Non-pigmented ciliary epithelial cell (primary cell): Measurements from ENCODE around the gene KCNQ1.

Source experiments
- DNase-seq: peaks from one replicate; pipeline ENCODE4 v3.0.0-alpha.2; 2010; ENCODE audit warnings: low read depth

The KCNQ1 gene

DNA sequence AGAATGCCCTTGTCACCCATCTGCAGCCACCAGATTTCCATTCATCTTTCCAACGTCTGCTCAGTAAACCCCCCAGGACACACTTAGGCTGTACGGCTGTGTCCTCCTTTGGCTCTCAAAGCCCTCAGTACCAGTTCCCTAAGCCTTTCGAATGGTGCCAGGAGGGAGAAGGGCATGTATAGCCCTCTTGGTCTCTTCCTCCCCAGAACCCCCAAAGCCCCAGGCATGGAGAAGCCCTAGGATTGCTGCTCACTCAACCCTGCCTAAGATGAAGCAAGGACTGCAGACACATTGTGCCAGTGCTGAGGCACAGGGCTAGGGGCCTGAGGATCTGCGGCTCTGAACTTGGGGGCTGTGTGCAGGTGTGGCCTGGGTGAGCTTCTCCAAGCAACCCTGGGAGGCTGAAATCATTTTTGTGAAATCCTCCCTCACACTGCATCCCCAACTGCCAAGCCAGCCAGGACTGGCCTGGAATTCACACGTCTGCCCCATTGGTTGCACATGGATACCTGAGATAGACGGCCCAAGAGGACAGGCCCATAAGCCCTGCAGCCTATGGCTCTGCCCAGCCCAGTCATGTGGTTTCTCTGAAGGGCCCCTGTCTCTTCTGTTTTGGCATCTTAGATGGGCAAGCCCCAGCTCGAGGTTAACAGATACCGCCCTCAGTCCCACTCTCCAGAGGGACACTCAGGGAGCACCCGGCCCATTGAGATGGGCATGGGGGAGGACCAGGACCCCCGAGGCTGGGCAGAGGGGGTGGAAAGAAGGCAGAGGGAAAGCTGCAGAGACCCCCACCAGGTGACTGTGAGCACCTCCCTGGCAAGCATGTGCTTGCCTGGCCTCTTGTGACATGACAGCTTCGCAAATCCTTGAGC is 221.0 kb downstream of the KCNQ1 start:
- DNase-seq, result no peak

DNA sequence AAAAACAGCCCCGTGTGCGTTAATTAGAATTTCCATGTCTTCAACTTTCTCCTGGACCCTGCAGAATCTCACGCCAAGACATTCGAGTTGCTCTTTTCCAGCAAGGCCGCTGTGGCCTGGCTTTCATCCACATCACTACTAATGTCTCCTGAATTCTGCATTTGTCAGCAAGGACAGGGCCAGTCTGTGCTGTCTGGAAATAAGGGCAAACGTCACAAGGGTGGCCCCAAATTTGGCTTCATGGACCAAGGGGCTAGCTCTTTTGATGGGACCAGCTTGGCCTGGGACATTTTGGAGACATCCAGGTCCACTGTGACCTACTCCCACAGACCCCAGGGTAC is 221.6 kb downstream of the KCNQ1 start:
- DNase-seq, result no peak

DNA sequence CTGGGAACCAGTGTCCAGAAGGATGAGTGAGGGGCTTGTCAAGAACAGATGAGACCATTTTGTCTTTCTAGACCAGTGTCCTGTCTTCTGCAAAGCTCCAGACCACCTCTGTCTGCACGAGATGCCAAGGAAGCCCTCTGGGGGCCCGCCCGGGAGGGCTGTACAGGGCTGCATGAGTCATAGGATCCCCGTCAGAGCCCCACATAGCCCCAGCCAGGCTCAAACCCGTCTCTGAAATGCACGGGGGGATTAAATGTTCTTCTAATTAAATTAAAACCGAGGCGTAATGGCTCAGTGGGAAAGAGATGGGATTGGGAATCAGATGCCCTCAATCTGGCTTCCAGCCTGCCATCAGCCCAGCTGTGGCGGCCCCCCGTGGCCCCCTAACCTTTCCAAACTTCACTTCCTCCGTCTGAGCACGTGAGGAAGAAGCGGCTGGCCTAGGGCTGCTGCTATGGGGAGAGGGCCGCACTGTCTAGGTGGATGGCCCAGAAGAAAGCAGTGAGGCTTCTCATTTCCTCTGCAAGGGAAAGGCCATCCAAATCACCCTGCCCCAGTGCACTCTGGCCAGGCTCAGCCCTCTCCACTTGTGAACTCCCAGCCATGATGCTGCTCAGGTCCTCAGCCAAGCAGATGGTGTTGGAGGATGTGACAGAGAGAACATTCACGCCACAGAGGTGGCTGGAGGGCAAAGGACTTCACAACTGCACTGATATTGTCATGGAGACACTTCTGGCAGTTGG is 222.2 kb downstream of the KCNQ1 start:
- no peak for DNase-seq

DNA sequence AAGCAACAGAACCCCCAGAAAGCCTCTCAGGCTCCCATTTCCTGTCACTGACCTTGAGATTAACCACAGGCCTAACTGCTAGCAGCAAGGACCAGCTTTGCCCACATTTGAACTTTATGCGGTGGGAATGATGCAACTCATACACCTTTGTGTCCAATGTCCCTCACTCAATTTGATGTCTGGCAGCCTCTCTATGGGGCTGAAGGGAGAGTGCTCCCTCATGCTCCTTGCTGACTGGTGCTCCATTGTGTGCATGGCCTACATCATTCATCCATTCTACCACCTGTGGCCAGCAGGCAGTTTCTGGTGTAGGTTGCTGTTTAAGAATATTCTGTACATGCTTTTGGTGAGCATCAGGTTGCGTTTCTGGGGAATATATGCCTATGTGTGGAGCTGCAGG is 223.1 kb downstream of the KCNQ1 start:
- no peak for DNase-seq

DNA sequence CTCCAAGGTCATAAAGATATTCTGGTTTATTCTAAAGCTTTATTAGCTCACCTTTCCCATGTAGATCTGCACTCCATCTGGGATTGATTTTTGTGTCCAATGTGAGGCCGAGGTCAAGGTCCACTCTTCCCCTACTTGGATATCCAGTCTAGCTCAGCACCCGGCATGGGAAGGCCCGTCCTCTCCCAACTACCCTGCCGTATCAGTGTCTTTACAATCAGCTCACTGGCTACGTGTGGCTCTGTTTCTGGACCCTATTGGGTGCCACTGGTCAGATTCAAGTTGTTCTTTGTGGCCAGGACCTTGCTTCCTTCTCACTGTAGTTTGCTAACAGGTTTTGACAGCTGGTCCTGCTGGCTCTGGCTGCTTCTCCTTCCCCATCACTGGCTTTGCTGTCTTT is 224.1 kb downstream of the KCNQ1 start:
- DNase-seq, result no peak

DNA sequence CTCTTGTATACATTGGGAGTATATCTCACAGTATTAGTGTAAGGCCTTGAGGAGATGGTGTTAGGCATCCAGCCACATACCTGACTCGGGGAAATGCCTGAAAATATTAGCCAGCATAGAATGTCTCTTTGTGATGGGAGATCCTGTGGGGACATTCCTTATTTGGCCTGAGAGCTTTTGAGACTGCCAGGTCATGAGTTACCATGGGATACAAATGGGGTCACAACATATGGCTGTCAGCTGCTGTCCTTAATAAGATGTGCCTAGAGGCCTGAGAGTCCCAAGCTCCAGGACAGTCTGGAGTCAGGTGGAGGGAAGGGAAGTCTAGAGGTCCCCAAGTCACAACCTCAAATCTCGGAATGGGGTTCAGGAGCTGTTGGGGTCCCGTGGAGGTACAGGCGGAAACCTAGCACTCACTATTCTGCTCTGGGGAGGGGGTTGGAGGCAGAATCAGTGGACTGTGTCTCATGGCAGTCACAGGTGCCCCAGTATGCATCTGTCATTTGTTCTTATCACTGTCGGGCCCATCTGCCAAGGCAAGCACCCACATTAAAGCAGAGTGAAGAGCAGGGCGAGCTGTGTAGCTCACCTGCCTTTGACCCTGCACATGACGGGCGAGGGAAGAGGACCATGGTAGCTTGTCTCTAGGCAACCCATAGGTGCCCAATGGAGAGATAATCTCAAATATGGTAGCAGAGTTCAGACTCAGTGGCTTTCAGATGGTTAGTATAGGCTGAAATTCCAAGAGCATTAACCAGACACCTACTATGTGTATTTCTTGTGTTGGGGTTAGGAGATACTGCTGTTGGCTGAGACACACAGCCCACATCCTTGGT is 225.0 kb downstream of the KCNQ1 start:
- no peak for DNase-seq

DNA sequence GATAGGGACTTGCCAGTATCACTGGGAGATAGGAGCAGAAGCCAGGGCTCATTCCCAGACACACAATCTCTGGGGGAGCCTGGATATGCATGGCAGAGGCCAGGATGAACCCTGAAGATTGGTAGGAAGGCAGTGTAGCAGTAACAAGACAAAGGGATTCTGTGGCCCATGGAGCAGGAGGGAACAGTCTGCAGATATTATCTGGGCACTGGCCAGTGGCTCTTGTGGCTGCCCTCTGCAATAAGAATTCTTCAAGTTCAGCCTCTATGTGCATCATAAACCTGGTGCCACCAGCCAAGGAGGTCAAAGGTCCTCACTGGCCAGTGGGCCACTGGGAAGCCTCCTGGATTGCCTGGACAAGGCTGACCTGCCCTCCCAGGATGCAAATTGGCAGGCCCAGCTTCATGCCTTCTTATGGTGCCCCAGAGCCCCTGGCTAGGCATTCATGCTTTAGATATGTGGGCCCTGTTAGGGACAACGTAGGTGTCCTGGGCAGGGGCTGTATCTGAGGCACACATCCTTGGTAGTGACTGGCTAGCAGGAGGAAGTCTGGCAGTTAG is 225.8 kb downstream of the KCNQ1 start:
- DNase-seq, result no peak

DNA sequence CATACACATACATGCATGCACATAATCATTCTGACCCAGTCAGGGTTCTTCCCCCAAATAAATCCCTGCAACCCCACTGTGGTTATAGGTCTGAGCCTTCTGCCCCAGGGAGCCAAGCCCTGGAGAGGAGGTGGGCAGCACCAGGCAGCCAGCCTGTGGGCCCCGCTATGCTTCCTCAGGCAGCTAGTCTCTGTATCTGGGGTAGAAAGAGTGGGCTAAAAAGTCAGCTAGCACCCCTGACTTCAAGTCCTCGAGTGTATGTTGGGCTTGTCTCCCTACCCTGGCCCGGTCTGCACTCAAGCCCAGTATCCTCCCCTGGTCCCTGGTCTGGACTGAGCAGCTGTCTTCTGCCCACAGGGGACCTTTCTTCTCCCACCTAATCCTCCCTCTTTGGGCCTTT is 226.9 kb downstream of the KCNQ1 start:
- no peak for DNase-seq

DNA sequence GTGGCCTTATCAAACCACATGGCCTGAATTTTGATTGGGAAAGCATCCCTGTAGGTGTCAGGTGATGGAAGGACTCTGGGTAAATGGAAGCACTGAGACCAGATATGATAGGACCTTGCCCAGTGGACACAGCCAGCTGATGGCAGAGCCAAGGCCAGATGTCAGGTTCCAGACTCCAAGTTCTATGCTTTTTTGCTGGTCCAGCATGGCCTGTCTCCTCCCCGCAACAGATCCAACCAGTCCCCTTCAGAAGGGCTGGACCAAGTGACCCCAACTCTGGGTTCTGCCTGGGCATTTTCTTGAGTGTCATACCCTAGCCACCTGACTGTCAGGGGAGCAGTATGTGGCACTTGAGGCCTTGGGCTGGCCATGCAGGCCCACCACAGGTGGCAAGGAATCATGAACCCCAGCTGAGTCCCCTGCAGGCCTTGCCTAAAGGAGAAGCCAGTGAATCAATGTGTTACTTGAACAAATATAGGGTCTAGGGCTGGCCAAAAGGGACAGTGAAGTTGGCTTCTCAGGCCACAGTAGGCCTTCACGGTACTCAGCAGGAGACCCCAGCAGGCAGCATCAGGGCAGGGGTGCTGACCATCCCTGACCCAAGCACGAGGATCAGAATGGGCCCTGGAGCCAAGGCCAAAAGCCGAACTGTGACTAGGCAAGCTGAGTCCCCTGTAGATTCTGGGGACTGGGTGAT is 227.9 kb downstream of the KCNQ1 start:
- no peak for DNase-seq

DNA sequence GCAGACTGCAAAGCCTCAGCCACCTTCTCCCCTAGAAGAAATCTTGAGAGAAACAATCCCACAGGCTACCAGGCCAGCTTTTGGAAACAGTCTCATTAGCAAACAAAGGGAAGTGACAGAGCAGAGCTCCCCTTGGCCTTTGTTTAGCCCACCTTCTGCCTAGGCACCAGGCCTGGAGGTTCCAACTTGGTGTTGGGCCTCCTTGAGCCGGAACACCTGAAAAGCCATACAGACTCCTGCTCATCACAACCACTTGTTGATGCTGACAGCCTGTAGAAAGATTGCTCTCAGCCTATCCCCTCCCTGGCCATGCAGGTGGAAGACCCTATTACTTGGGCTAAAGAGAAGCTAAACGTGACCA is 228.4 kb downstream of the KCNQ1 start:
- DNase-seq, result no peak

DNA sequence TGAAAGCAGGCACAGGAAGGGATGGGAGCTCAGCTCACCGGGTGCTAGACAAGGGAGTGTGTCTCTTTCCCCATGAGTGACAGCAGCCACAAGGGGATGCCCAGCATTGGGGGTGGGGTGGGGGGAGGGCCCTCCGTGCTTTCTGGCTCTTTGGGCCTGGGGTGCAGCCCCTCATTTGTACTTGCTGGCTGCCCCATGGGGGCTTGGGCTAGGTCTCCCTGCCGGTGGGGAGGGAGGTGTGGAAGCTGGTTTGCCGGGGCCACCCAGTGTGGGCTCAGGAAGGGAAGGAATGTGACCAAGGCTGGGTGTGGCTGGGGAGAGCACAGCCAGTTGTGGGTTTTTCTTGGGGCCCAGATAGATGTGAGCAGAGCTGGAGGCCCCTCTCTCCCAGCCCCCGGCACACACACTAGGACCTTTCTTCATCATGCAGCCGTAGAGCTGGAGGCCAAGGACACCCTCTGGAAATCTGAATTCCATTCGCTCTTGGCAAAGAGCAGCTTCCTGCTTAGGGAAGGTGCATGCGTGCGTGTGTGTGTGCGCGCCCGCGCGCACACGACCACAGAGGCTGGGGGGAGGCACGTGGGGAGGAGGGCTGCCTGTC is 229.2 kb downstream of the KCNQ1 start:
- no peak for DNase-seq

DNA sequence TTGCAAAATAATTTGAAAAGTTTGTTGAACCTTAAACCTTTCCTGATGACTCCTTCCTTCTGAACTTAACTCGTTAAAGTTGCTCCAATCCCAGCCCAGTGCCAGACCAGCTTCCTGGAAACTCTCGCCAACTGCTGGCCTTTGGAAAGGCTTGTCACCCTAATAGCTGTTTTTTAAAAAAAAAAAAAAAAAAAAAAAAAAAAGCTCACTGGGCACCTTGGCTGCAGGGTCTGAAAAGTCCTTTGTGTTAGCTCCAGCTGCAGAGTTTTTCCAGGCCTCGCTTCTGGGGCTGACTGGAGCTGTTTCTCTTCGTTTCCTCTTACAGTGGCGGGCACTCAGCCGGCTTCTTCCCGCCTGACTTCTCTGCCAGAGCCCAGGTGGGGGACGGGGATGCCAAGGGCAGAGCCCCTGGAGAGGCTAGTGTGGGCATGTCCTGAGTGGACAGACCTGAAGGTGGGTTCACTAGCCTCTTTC is 229.9 kb downstream of the KCNQ1 start:
- DNase-seq, result no peak

DNA sequence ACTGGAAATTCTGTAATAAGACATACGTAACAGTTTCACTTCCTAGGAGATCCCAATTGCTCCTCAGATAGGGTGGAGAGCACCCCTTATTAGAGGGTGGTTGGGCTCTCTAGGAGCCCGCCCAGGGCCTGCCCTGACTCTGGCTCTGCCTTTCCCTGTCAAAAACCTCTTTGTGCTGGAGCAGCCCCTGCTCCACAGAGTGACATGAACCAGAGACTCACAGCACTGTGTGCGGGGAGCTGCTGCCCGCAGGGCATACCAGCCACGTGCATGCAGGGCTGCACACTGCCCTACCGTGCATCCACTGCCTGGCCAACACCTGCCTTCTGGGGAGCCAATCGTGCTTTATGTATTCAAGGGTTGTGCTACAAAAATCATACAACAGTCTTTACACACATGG is 230.7 kb downstream of the KCNQ1 start:
- no peak for DNase-seq

DNA sequence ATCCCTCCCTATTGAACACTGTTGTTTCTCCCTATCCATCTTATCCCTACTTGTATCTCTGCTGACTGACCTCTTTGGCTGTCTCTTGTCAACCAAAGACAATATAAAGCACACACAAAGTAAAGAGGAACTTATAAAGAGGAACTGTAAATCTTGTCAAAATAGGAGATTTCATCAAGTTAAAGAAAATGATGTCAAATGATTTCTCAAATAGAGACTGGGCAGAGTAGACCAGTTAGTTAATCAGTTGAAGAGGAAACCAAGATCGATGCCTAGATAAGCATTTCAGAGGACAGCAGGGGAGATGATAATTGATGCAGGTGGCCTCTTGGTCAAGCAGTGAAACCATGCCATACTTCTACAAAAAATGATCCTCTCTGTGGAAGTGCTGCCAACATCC is 232.3 kb downstream of the KCNQ1 start:
- no peak for DNase-seq

DNA sequence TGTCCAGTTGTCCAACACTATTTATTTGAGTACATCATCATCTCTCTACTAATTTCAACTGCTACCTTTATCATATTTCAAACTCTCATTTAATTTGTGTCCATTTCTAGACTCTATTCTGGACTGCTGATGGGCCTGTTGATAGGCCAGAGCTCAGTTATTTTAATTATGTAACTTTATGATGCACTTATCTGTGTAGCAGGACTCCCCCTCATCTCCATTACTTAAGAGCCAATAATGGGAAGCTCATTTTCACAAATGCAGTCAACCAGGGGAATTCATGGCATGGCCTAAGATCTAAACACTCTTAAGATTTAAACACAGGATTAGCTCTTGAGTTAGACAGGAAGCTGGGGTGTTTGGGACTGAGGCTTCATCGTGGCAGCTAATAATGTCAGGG is 233.6 kb downstream of the KCNQ1 start:
- DNase-seq, result no peak

DNA sequence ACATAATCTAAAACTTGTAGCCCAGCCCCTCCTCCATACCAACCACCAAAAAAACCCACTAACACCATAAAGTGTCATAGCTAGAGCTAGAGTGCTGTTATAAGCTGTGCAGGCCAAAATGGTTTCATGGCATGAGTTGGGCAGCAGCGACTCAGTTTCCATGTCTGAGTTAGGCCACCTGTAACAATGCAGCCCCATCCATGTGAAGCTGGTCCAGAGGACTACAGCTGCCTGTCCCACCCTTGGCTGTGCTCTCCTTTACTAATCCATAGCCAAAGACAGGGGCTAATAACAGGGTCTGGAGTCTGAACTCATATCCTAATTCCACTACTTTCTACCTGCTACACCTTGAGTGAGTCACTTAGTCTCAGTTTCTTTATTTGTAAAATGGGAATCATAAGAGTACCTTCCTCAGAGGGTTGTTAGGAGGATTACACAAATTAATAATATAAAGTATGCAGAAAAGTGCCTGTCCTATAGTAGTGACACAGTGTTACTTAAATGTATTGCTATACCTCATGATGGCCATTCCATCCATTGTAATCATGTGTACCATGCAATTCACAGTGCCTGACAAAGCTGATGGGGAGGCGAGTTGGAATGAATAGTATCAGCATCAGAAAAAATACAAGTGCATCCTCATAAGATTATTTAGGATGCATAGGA is 234.3 kb downstream of the KCNQ1 start:
- DNase-seq, result no peak

DNA sequence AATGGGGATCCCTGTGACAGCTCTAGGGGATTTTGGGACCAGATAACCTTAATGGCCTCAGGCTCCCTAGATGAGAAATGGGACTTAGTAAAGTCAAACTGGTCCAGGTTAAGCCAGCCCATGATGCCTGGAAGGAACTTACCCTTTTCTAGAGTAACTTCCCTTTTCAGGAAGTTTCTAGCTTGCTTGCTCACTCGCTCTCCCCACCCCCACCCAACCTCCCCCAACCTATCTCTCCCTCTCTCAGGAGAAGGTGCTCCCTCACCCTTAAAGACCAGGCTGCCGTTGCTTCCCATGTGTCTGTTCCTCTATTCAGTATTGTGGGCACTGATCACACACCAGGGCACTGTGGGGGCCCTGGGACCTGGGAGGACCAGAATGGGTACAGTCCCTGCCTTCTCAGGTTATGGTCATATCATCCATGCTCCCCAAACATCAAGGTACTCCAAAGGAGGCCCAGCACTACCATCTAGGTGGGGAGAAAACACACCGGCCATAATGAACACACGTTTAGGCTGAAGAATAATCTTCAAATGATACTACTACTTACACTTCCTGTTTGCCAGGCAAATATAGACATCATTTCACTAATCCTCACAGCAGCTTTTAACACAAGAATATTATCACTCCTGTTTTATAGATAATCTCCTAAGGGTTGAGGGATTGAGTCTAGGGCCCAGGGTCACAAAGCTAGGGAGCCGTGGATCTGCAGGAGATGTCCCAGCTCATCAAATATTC is 236.8 kb downstream of the KCNQ1 start:
- DNase-seq, result no peak

DNA sequence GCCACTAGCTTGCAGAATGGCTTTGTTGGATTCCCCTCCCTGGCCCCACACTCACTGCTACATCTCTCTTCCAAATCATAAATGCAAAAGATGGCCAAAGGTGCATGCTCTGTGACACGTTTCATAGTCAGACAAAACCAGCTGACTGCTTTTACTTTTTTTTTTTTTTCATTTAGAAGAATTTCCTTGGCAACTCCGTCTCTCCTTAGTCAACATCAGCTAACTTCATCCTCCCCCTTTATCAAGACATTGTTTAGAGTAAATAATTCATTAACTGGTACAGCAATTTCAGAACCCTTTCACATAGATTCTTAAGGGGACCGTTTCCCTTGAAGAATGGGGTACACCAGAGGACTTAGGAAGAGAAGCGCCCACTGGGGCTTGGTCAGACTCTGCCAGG is 239.0 kb downstream of the KCNQ1 start:
- DNase-seq, result no peak

DNA sequence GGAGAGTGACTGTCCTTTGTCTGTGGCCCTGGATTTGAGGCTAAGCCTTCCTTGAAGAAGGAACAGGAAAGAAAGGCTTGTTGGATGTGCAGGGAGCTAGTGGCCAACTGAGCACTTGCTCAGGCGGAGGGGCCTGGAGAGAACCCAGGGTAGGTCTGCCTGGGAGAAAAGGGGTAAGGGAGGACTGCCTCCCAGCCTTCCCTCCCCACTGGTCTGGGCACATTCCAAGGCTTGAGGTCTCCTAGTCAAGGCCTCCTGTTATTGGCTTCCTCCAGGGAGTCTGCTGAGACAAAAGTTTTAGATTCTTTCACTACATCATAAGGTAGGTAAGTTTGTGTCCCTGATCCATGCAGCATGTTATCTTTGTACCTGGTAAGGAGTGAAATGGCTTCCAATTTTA is 239.8 kb downstream of the KCNQ1 start:
- no peak for DNase-seq

DNA sequence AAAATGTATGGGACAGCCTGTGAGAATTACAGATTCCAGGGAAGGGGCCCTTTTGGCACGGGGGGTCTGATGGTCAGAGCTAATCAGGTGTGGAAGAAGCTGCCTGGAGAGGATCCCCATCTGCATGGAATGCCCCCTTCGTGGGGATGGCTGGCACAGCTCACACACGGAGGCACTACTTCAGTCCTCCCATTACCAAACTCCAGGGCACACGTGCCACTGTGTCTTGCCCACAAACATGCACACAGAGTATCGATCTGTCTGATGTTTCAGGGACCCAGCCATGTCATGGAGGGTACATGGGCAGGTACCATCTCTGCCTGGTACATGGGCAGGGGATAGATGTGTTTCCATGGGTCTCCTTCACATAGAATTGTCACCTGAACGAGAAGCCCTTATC is 240.2 kb downstream of the KCNQ1 start:
- DNase-seq, result no peak
